Skeletal muscle tissue (tissue), 4 donors: ENCODE measurements around the gene NR0B2. TPM values are rescaled to one million over a fixed set of nuclear protein-coding genes. Genes with fewer than 3 reads are reported as not detected.
A peak's percentile ranks its signal among the peaks of the same experiment; 100 is the strongest.

Source experiments
- H3K27ac ChIP-seq: one replicate; pipeline ENCODE4 v1.7.0; 2013; ENCODE audit warnings: mild to moderate bottlenecking, low read depth, low read length, inconsistent platforms
- H3K27me3 ChIP-seq, 3 donors: one replicate each; pipeline ENCODE4 v1.7.0; 2013; ENCODE audit warnings: low read length in 3 of 3; ENCODE audit not compliant: control insufficient read depth in 3 of 3, insufficient read depth in 3 of 3
- H3K36me3 ChIP-seq, 3 donors: one replicate each; pipeline ENCODE4 v1.7.0; 2013; ENCODE audit warnings: low read length in 3 of 3; ENCODE audit not compliant: control insufficient read depth in 3 of 3, insufficient read depth in 3 of 3
- H3K4me1 ChIP-seq, 3 donors: one replicate each; pipeline ENCODE4 v1.7.0; 2013; ENCODE audit warnings: low read length in 3 of 3, mild to moderate bottlenecking in 3 of 3; ENCODE audit not compliant: control insufficient read depth in 3 of 3, insufficient read depth in 3 of 3
- H3K4me3 ChIP-seq, 3 donors: one replicate each; pipeline ENCODE4 v1.7.0; 2013; ENCODE audit warnings: low read length in 3 of 3
- H3K9ac ChIP-seq, 3 donors: one replicate each; pipeline ENCODE4 v1.7.0; 2013; ENCODE audit warnings: low read length in 3 of 3, mild to moderate bottlenecking in 3 of 3, moderate library complexity in 2 of 3, low read depth in 1 of 3
- H3K9me3 ChIP-seq, 3 donors: one replicate each; pipeline ENCODE4 v1.7.0; 2013; ENCODE audit warnings: low read length in 3 of 3; ENCODE audit not compliant: control insufficient read depth in 3 of 3
- total RNA-seq: library from RNA; depleted of rRNA; stranded (reverse); fragments of >200 nt; gene quantifications from one replicate; pipeline ENCODE4 v1.2.3, GENCODE V29; 2014
- donor health status: Osteomylitis.

The NR0B2 gene
- total RNA-seq, 1 donor from 2014 or later: not detected

DNA sequence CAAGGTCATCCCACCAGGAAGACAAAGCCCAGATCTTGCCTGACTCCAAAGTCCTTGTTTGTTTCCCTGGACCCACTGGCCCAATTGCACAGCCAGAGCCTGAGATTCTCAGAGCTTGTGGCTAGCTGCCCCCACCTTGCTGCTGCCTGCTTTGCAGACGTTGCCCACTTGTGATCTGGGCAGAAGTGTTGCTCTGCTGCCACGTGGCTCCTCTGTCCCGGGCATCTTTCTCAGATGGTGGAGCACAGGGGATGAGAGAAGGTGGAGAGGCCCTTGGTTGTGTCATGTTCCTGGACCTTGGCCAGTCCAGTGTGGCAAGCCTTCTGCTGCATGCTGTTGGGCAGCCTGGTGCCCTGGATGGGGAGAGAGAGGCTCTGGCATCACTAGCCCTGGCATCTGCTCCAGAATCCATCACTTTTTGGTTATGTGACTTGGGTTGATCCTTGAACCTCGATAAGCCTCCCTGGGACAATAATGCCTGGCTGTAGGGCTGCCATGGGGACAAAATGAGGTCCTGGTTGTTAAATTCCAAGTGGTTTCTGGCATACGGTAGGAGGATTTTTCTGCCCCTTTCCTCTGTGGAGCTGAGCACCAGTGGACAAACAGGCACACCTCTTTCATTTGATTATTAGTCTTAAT is 1.5 kb upstream of the NR0B2 start:
- Histone ChIP-seq H3K4me3 (no peak overlapping the region), H3K27ac (no peak overlapping the region), H3K9me3 (no peaks in the 10 kb centered on the region), H3K36me3 (no peaks in the 10 kb centered on the region), H3K27me3 (no peaks in the 10 kb centered on the region), H3K4me1 (peaks cover 5 to 9% (median 6%) of the 10 kb centered on the region in 3 donors), H3K9ac (no peak overlapping the region)

DNA sequence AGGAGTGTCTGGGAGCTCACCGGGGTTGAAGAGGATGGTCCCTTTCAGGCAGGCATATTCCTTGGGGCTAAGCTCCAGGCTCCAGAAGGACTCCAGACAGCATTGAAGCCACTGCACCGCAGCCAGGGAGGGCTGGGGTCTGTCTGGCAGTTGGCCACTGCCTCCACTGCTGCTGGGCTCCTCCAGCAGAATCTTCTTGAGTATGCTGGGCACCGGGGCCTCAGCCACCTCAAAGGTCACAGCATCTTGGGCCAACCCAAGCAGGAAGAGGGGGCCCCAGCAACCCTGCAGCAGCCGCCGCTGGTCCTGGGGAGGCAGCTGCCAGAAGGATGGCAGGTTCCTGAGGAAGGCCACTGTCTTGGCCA is 404 bp downstream of the NR0B2 start:
- Histone ChIP-seq H3K9me3 (no peaks in the 10 kb centered on the region), H3K27me3 (no peaks in the 10 kb centered on the region), H3K4me1 (peaks cover 5 to 9% (median 6%) of the 10 kb centered on the region in 3 donors), H3K36me3 (peaks cover 0 to 2% (median 0%) of the 10 kb centered on the region in 3 donors), H3K9ac (peak overlapping the region in 2 of 3 donors; percentile 74 to 77), H3K27ac (peak overlapping the region; percentile 82), H3K4me3 (peak overlapping the region; percentile 30 to 56 (median 45))

DNA sequence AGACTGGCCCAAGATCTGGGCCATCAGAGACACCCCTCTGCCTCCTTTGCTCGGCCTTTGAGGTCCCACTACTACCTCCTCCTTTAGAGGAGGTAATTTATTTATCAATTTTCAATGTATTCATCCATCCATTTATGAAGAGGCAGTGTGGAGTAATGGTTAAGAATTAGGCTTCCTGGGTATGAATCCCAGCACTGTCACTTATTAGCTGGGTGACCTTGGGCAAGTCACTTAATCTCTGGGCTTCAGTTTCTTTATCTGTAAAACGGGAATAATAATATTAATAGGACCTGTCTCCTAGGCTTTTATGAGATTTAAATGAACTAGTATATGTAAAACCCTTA is 1.7 kb downstream of the NR0B2 start:
- H3K9ac ChIP-seq: no peak overlapping the region
- H3K27ac ChIP-seq: no peak overlapping the region
- no peaks in the 10 kb centered on the region for H3K27me3 ChIP-seq
- H3K4me1 ChIP-seq: peaks cover 5 to 9% (median 6%) of the 10 kb centered on the region in 3 donors
- no peaks in the 10 kb centered on the region for H3K9me3 ChIP-seq
- H3K4me3 ChIP-seq: no peak overlapping the region
- H3K36me3 ChIP-seq: peaks cover 0 to 2% (median 0%) of the 10 kb centered on the region in 3 donors

DNA sequence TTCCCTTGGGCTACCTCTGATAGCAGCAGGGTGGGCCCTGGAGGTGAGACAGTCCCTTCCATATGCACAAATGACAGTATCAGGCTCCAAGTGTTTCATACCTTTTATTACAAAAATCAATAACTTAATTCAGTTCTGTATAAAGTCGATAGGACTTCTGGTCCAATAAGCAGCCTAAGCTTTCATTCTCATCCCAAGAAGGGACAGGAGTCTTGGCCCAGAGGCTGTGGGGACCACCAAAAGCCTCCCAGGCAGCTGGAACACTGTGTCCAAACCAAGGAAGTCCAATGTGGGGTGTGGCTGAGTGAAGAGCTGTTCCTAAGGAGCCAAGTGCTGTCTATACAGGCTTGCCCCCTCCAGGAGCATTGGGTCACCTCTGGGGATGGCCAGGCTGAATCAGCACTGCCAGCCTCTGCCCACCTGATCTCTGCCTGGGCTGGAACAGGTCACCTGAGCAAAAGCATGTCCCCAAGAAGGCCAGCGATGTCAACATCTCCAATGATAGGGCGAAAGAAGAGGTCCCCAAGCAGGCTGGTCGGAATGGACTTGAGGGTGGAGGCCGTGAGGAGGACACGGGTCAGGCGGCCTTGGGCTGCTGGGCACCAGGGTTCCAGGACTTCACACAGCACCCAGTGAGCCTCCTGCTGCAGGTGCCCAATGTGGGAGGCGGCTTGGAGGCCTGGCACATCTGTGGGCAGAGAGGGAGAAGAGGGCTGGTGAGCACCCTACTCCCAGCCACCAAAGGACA is 2.2 kb downstream of the NR0B2 start:
- H3K4me3 ChIP-seq: no peak overlapping the region
- H3K27me3 ChIP-seq: no peaks in the 10 kb centered on the region
- H3K9me3 ChIP-seq: no peaks in the 10 kb centered on the region
- H3K27ac ChIP-seq: no peak overlapping the region
- peaks cover 0 to 2% (median 0%) of the 10 kb centered on the region in 3 donors for H3K36me3 ChIP-seq
- no peak overlapping the region for H3K9ac ChIP-seq
- peaks cover 5 to 9% (median 6%) of the 10 kb centered on the region in 3 donors for H3K4me1 ChIP-seq

GRCh38 chr1:26910343-26911160 is 3.2 kb downstream of the NR0B2 start:
- H3K27me3 ChIP-seq: no peaks in the 10 kb centered on the region

DNA sequence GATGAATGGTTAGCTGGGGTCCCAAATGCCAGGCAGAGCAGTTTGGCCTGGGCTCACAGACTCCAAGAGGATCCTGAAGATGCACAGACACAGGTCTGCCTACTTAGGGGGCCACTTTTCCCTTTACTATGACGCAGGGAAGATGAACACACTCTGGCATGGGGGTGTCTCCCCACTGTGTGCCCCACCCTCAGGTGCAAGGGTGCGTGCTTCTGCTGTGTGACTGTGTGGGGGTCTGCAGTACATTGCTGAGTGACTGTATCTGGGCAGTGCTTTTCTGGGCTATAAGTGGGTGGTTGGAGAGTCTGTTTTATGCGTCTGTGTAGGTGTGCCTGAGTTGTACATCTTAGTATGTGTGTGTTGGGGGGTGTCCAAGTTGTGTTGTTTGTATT is 3.8 kb downstream of the NR0B2 start:
- Histone ChIP-seq H3K27me3 (no peaks in the 10 kb centered on the region), H3K9me3 (no peaks in the 10 kb centered on the region), H3K4me3 (no peak overlapping the region), H3K4me1 (peaks cover 5 to 9% (median 6%) of the 10 kb centered on the region in 3 donors), H3K36me3 (peaks cover 0 to 2% (median 0%) of the 10 kb centered on the region in 3 donors), H3K27ac (no peak overlapping the region), H3K9ac (no peak overlapping the region)

More at GRCh38 chr1:26910343-26911160, 3.2 kb downstream of the NR0B2 start:
- Histone ChIP-seq H3K9me3 (no peaks in the 10 kb centered on the region), H3K27ac (no peak overlapping the region), H3K4me3 (no peak overlapping the region), H3K9ac (no peak overlapping the region), H3K4me1 (peaks cover 5 to 9% (median 6%) of the 10 kb centered on the region in 3 donors), H3K36me3 (peaks cover 0 to 2% (median 0%) of the 10 kb centered on the region in 3 donors)

GRCh38 chr1:26907071-26907917 is 6.5 kb downstream of the NR0B2 start:
- no peaks in the 10 kb centered on the region for H3K9me3 ChIP-seq
- no peaks in the 10 kb centered on the region for H3K4me1 ChIP-seq
- no peak overlapping the region for H3K27ac ChIP-seq
- no peak overlapping the region for H3K9ac ChIP-seq
- H3K27me3 ChIP-seq: no peaks in the 10 kb centered on the region
- H3K4me3 ChIP-seq: no peak overlapping the region
- H3K36me3 ChIP-seq: peaks cover 0 to 2% (median 0%) of the 10 kb centered on the region in 3 donors

DNA sequence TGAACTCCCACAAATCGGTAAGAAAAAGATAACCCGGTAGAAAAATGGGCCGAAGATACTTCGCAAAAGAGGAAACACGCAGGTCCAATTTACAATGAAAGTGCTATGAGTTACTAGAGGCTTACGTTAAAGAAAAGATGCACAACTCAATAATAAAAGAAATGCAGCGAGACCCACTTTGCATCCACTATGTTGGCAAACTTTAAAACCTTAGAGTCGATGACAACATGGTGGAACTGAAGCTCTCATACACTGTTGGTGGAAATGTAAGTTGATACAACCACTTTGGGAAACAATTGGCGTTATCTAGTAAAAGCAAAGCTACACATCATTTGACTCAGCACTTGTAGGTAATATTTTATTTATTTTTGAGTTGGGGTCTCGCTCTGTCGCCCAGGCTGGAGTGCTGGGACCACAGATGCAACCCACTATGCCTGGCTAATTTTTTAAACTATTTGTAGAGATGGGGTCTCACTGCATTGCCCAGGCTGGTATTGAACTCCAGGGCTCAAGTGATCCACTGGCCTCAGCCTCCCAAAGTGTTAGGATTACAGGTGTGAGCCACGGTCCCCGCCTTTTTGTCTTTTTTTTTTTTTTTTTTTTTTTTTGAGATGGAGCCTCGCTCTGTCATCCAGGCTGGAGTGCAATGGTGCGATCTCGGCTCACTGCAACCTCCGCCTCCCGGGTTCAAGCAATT is 12.8 kb downstream of the NR0B2 start:
- H3K9me3 ChIP-seq: no peaks in the 10 kb centered on the region
- peak overlapping the region; percentile 78 for H3K27ac ChIP-seq
- peaks cover 7 to 10% (median 8%) of the 10 kb centered on the region in 3 donors for H3K36me3 ChIP-seq
- H3K9ac ChIP-seq: peak overlapping the region; percentile 96 to 97 (median 97)
- no peaks in the 10 kb centered on the region for H3K27me3 ChIP-seq
- H3K4me1 ChIP-seq: peaks cover 9 to 23% (median 13%) of the 10 kb centered on the region in 3 donors
- peak overlapping the region; percentile 94 to 100 (median 97) for H3K4me3 ChIP-seq
